ENCODE data around the gene MAD1L1. TPM values are rescaled to one million over a fixed set of nuclear protein-coding genes. Genes with fewer than 3 reads are reported as not detected.

The MAD1L1 gene
- total RNA-seq, 4 donors from 2014 or later: 8.0 to 52.7 (median 26.7) TPM

- peaks cover 12% of the 10 kb centered on the region for H3K27me3 ChIP-seq
Observed at GRCh38 chr7:1798191-1798590, 434.6 kb downstream of the MAD1L1 start.

GRCh38 chr7:1794888-1795542 lies 437.7 kb downstream of the MAD1L1 start:
- in situ Hi-C loops (cut with MboI; ENCODE audit: low pct_ligation_motif_present in 1 of 4, low pct_unique_long_range_greater_than_20kb in 1 of 4, low sequenced_read_pairs in 3 of 4): no loop called here
- Histone ChIP-seq H3K4me3 (no peak overlapping the region), H3K27ac (no peak overlapping the region), H3K27me3 (peaks cover 12% of the 10 kb centered on the region), H3K36me3 (no peaks in the 10 kb centered on the region), H3K4me1 (no peaks in the 10 kb centered on the region), H3K9me3 (peaks cover 0 to 10% of the 10 kb centered on the region in 2 donors)
- no peak for DNase-seq
- no peak for TF ChIP-seq POLR2AphosphoS5 (IDR thresholded peaks at IDR 0.05)
- TF ChIP-seq CTCF (IDR thresholded peaks at IDR 0.05): no peak
- TF ChIP-seq EP300 (IDR thresholded peaks at IDR 0.05; ENCODE audit: low read depth): no peak
- no peak for TF ChIP-seq POLR2A (IDR thresholded peaks at IDR 0.05)
- WGBS, 2 donors (ENCODE audit: low coverage in 1 of 2): 29 to 43% methylated on average over 1 of the region's 1 CpG
- intact Hi-C loops (cut with DNase I; ENCODE audit: low total_unique reads): no loop called here

More at GRCh38 chr7:1798191-1798590, 434.6 kb downstream of the MAD1L1 start:
- TF ChIP-seq POLR2A (IDR thresholded peaks at IDR 0.05): no peak
- TF ChIP-seq EP300 (IDR thresholded peaks at IDR 0.05; ENCODE audit: low read depth): no peak
- TF ChIP-seq POLR2AphosphoS5 (IDR thresholded peaks at IDR 0.05): no peak
- no peak for TF ChIP-seq CTCF (IDR thresholded peaks at IDR 0.05)
- intact Hi-C loops (cut with DNase I; ENCODE audit: low total_unique reads) (no loop called here), in situ Hi-C loops (cut with MboI; ENCODE audit: low pct_ligation_motif_present in 1 of 4, low pct_unique_long_range_greater_than_20kb in 1 of 4, low sequenced_read_pairs in 3 of 4) (no loop called here)
- peaks cover 0 to 10% of the 10 kb centered on the region in 2 donors for H3K9me3 ChIP-seq
- DNase-seq: no peak
- H3K36me3 ChIP-seq: no peaks in the 10 kb centered on the region
- WGBS, 2 donors (ENCODE audit: low coverage in 1 of 2): 13 to 59% methylated on average over 2 to 3 of the region's 3 CpGs
- no peak overlapping the region for H3K27ac ChIP-seq
- no peaks in the 10 kb centered on the region for H3K4me1 ChIP-seq
- no peak overlapping the region for H3K4me3 ChIP-seq

- in situ Hi-C loops (cut with MboI; ENCODE audit: low pct_ligation_motif_present in 1 of 4, low pct_unique_long_range_greater_than_20kb in 1 of 4, low sequenced_read_pairs in 3 of 4): no loop called here
- no peaks in the 10 kb centered on the region for H3K9me3 ChIP-seq
- no peaks in the 10 kb centered on the region for H3K36me3 ChIP-seq
- no peaks in the 10 kb centered on the region for H3K4me1 ChIP-seq
- peaks cover 21% of the 10 kb centered on the region for H3K27me3 ChIP-seq
- WGBS, 2 donors (ENCODE audit: low coverage in 1 of 2): 93% methylated on average over 18 of the region's 18 CpGs; no CpG with 5 or more reads in 1 of the 2 donors
- intact Hi-C loops (cut with DNase I; ENCODE audit: low total_unique reads): no loop called here
- H3K27ac ChIP-seq: no peak overlapping the region
- DNase-seq: no peak
- TF ChIP-seq POLR2AphosphoS5 (IDR thresholded peaks at IDR 0.05) (no peak), EP300 (IDR thresholded peaks at IDR 0.05; ENCODE audit: low read depth) (no peak), POLR2A (IDR thresholded peaks at IDR 0.05) (no peak), CTCF (IDR thresholded peaks at IDR 0.05) (no peak)
- H3K4me3 ChIP-seq: no peak overlapping the region
Observed at GRCh38 chr7:1787681-1788235, 445.0 kb downstream of the MAD1L1 start.

GRCh38 chr7:1787241-1787640 lies 445.5 kb downstream of the MAD1L1 start:
- no peak overlapping the region for H3K27ac ChIP-seq
- H3K27me3 ChIP-seq: peaks cover 21% of the 10 kb centered on the region
- H3K4me3 ChIP-seq: no peak overlapping the region
- in situ Hi-C loops (cut with MboI; ENCODE audit: low pct_ligation_motif_present in 1 of 4, low pct_unique_long_range_greater_than_20kb in 1 of 4, low sequenced_read_pairs in 3 of 4): no loop called here
- H3K9me3 ChIP-seq: no peaks in the 10 kb centered on the region
- H3K36me3 ChIP-seq: no peaks in the 10 kb centered on the region
- H3K4me1 ChIP-seq: no peaks in the 10 kb centered on the region
- WGBS, 2 donors (ENCODE audit: low coverage in 1 of 2): 69 to 80% methylated on average over 1 to 9 of the region's 9 CpGs
- intact Hi-C loops (cut with DNase I; ENCODE audit: low total_unique reads): no loop called here
- DNase-seq: no peak
- no peak for TF ChIP-seq EP300 (IDR thresholded peaks at IDR 0.05; ENCODE audit: low read depth)
- TF ChIP-seq POLR2AphosphoS5 (IDR thresholded peaks at IDR 0.05): no peak
- TF ChIP-seq CTCF (IDR thresholded peaks at IDR 0.05): no peak
- TF ChIP-seq POLR2A (IDR thresholded peaks at IDR 0.05): no peak
